ENCODE data around the gene SH3RF2. TPM values are rescaled to one million over a fixed set of nuclear protein-coding genes. Genes with fewer than 3 reads are reported as not detected.
"Not testable (repeated sequence)": the region's sequence is repeated elsewhere in the genome, so short reads cannot be mapped to it uniquely, and the experiment has no call there.

Gene SH3RF2
- total and polyA plus RNA-seq, 10 of the 15 experiments (the other 5 are each of a cell fraction or from before 2014, with no cell fraction given), result 0.15 TPM; not detected in 9

GRCh38 chr5:146108870-146109269 lies 172.5 kb downstream of the SH3RF2 start:
- H3K4me2 ChIP-seq (ENCODE audit: control insufficient read depth, insufficient read depth); ATAC-seq; H2AFZ ChIP-seq (ENCODE audit: control insufficient read depth, low read depth, low read length); intact Hi-C loops (cut with micrococcal nuclease; ENCODE audit: unreplicated experiment); DNase-seq (ENCODE audit: low read depth, low spot score); H3K27me3 ChIP-seq (replicated peaks in 1 of 2; ENCODE audit: control insufficient read depth in 2 of 2, insufficient read depth in 2 of 2, low read length in 1 of 2); FAIRE-seq; POLR2A ChIA-PET; H3K9ac ChIP-seq (ENCODE audit: control insufficient read depth, insufficient read depth, low read length); RAD21 ChIA-PET (ENCODE audit: unreplicated experiment); in situ Hi-C loops (cut with MboI); H4K20me1 ChIP-seq (ENCODE audit: control insufficient read depth, insufficient read depth); BruUV-seq (replicated peaks); H3K9me3 ChIP-seq (replicated peaks; ENCODE audit: control insufficient read depth, insufficient read depth, low read length); H3K27ac ChIP-seq (ENCODE audit: control insufficient read depth, insufficient read depth); H3K36me3 ChIP-seq (ENCODE audit: control insufficient read depth in 2 of 2, insufficient read depth in 2 of 2, low read length in 1 of 2); H3K79me2 ChIP-seq (ENCODE audit: control insufficient read depth, insufficient read depth, low read length); H3K4me3 ChIP-seq; H3K4me1 ChIP-seq (ENCODE audit: control insufficient read depth, insufficient read depth, low read length): not testable (repeated sequence)
- ChIA-PET CTCF (interaction anchor here (1.3 kb wide), 1 partner anchor 11 kb away, joined by 4 read pairs; no protein-coding TSS in a partner anchor), SMC1A (ENCODE audit: uncharacterized antibody, unreplicated experiment) (interaction anchor here (1.1 kb wide), 1 partner anchor 22 kb away, joined by 3 read pairs; no protein-coding TSS in a partner anchor)
- 55% methylated on average over 2 of the region's 2 CpGs for WGBS (ENCODE audit: insufficient coverage, insufficient replicate concordance, low lambda C conversion rate, missing lambda C conversion rate)

GRCh38 chr5:146109379-146109778 lies 173.0 kb downstream of the SH3RF2 start:
- H3K27ac ChIP-seq (ENCODE audit: control insufficient read depth, insufficient read depth), result no peak overlapping the region
- ChIA-PET CTCF (interaction anchor here (1.3 kb wide), 1 partner anchor 10 kb away, joined by 4 read pairs; no protein-coding TSS in a partner anchor), RAD21 (ENCODE audit: unreplicated experiment) (no interaction called here), SMC1A (ENCODE audit: uncharacterized antibody, unreplicated experiment) (interaction anchor here (1.1 kb wide), 1 partner anchor 21 kb away, joined by 3 read pairs; no protein-coding TSS in a partner anchor), POLR2A (no interaction called here)
- no peaks in the 10 kb centered on the region for H3K27me3 ChIP-seq (replicated peaks in 1 of 2; ENCODE audit: control insufficient read depth in 2 of 2, insufficient read depth in 2 of 2, low read length in 1 of 2)
- intact Hi-C loops (cut with micrococcal nuclease; ENCODE audit: unreplicated experiment) (no loop called here), in situ Hi-C loops (cut with MboI) (no loop called here)
- no TSS peak for BruUV-seq (replicated peaks)
- H3K9ac ChIP-seq (ENCODE audit: control insufficient read depth, insufficient read depth, low read length), result no peak overlapping the region
- 78% methylated on average over 1 of the region's 1 CpG for WGBS (ENCODE audit: insufficient coverage, insufficient replicate concordance, low lambda C conversion rate, missing lambda C conversion rate)
- no peaks in the 10 kb centered on the region for H4K20me1 ChIP-seq (ENCODE audit: control insufficient read depth, insufficient read depth)
- no peaks in the 10 kb centered on the region for H3K9me3 ChIP-seq (replicated peaks; ENCODE audit: control insufficient read depth, insufficient read depth, low read length)
- no peak for TF ChIP-seq CBX5 (IDR thresholded peaks at IDR 0.05; ENCODE audit: low read depth)
- TF ChIP-seq STAT1 (conservative IDR thresholded peaks at IDR 0.05), result no peak
- TF ChIP-seq HCFC1 (IDR thresholded peaks at IDR 0.05; ENCODE audit: low read length), result no peak
- no peak for TF ChIP-seq SIX5 (IDR thresholded peaks at IDR 0.05; ENCODE audit: low read depth, low read length, severe bottlenecking)
- TF ChIP-seq CHD1 (IDR thresholded peaks at IDR 0.05; ENCODE audit: low read depth, low read length), result no peak
- TF ChIP-seq FOS (IDR thresholded peaks at IDR 0.05; ENCODE audit: borderline replicate concordance, extremely low read depth, insufficient read length), result no peak
- TF ChIP-seq TBL1XR1 (IDR thresholded peaks at IDR 0.05; ENCODE audit: low read depth, low read length), result no peak
- no peak for TF ChIP-seq SUZ12 (IDR thresholded peaks at IDR 0.05; ENCODE audit: unreplicated experiment)
- TF ChIP-seq RELA (IDR thresholded peaks at IDR 0.05; ENCODE audit: borderline replicate concordance, partially characterized antibody), result no peak
- no peak for TF ChIP-seq RELB (IDR thresholded peaks at IDR 0.05; ENCODE audit: low read depth)
- no peak for TF ChIP-seq SPI1 (IDR thresholded peaks at IDR 0.05; ENCODE audit: borderline replicate concordance, insufficient read depth, low read depth, low read length)
- TF ChIP-seq TARDBP (IDR thresholded peaks at IDR 0.05; ENCODE audit: borderline replicate concordance), result no peak
- TF ChIP-seq KDM1A (IDR thresholded peaks at IDR 0.05; ENCODE audit: borderline replicate concordance), result no peak
- TF ChIP-seq ZBED1 (IDR thresholded peaks at IDR 0.05; ENCODE audit: borderline replicate concordance), result no peak
- no peak for TF ChIP-seq PKNOX1 (IDR thresholded peaks at IDR 0.05)
- H3K4me1 ChIP-seq (ENCODE audit: control insufficient read depth, insufficient read depth, low read length), result no peaks in the 10 kb centered on the region
- FAIRE-seq (no peak), DNase-seq (ENCODE audit: low read depth, low spot score) (no peak), ATAC-seq (no peak)
- H3K4me3 ChIP-seq, result no peak overlapping the region
- no peaks in the 10 kb centered on the region for H3K79me2 ChIP-seq (ENCODE audit: control insufficient read depth, insufficient read depth, low read length)
- no peak overlapping the region for H3K4me2 ChIP-seq (ENCODE audit: control insufficient read depth, insufficient read depth)
- H3K36me3 ChIP-seq (ENCODE audit: control insufficient read depth in 2 of 2, insufficient read depth in 2 of 2, low read length in 1 of 2), result peaks cover 0 to 6% of the 10 kb centered on the region in 2 experiments; a peak in 1 of 4 replicates
- H2AFZ ChIP-seq (ENCODE audit: control insufficient read depth, low read depth, low read length), result no peak overlapping the region

Measured in GM12878 (cell line).